HG03064 (cell line): ENCODE measurements around the gene IRF8.
"Not testable (repeated sequence)": the region's sequence is repeated elsewhere in the genome, so short reads cannot be mapped to it uniquely, and the experiment has no call there.

Experiments used
- ATAC-seq: cut with Tn5 transposase; IDR thresholded peaks from one replicate; pipeline ENCODE4 v1.9.1; 2021; ENCODE audit warnings: low read depth; ENCODE audit not compliant: unreplicated experiment

The IRF8 gene

DNA sequence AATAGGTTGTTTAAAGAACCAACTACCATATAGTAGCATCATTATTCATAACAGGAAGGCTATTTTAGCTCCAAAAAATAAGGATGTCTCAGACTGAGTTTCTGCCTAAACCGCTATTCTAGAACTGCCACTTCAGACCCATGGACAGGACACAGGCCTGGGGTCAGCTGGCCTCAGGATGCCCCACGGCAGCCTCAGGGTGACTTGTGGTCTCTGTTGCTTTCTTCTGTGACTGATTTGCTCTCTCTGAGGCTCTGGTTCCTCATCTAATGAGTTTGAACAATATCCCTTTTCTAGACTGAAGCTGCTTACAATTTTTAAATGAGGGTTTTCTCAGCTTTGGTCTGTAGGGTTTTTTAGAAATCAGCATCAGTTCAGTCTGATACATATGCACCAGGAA lies 31.8 kb upstream of the IRF8 start:
- ATAC-seq, result no peak

DNA sequence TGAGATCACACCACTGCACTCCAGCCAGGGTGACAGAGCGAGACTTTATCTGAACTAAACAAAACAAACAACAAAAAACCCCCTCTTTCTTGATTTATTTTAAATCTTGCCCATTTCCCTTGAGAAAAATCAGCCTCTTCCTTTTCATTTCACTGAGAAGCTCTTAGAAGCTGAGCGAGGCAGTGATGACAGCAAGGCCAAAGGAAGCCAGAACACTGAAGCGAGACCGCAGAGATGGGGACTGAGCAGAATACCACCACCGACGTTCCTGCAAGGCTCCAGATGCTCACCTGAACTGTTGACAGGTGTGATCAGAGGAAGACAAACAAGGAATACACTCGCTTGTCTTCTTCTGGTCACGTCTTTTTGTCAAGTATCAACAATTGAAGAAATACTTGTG lies 30.5 kb upstream of the IRF8 start:
- no peak for ATAC-seq

DNA sequence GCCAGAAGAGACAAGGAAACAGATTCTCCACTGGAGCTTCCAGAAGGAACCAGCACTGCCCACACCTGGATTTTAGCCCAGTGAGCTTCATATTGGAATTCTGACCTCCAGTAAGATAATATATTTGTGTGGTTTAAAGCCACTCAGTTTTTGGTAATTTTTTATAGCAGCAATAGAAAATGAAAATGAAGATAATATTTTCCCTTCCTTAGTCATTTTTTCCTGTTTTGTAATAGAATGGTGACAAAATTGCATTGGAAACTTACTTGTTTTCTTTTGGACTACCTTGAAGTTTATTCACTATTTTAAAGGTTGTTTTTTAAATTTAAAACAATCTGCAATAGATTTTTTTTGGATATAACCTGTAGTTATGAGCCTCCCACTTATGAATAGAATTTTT lies 29.8 kb upstream of the IRF8 start:
- ATAC-seq, result no peak

DNA sequence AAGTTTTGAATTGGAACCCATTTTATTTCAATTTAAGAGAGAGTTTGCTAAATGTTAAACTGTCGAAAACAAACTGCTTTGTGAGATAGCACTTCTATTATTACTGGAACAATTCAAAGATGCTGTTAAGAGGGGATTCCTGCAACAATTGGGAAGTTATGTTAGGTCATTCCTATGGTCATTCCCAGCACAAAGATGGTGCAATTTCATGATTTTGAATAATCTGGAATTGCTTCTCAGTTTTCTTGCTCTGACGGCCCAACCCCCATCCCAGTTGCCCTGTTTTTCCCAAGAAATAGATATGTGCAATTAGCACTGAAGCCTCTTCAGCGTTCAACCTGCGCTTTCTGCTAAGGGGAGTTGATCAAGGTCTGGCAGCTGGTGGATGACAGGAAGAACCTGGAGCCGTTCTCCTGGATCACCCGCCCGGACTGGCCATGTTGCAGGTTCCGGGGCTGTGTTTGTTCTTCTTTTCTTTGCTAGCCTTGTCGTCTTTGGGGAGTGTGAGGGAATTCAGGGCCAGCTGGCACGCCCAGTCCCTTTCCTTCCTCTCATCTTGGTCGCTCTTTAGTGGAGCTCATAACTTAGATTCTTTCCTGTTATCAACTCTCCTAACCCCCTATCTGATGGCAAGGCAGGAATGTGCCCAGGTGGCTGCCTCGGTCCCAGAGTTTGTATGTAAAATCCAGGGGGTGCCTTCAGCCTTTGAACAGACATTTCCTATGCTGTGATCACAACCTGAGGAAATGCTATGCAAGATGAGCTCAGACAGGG lies 29.0 kb upstream of the IRF8 start:
- no peak for ATAC-seq

DNA sequence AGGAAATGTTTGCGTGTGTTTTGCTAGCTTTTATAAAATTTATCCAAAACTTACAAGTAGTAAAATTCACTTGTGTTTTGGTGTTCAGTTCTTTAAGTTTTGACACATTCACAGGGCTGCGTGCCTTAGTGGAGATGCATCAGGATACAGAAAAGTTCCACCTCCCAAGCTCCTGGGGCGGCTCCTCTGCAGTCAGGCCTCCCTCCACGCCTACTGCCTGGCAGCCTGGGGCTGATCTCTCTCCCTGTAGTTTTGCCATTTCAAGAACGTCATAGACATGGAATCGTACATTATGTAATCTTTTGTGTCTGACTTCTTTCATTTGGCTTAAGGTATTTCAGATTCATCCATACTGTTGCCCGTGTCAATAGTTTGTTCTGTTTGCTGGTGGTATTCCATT lies 27.2 kb upstream of the IRF8 start:
- ATAC-seq, result no peak

DNA sequence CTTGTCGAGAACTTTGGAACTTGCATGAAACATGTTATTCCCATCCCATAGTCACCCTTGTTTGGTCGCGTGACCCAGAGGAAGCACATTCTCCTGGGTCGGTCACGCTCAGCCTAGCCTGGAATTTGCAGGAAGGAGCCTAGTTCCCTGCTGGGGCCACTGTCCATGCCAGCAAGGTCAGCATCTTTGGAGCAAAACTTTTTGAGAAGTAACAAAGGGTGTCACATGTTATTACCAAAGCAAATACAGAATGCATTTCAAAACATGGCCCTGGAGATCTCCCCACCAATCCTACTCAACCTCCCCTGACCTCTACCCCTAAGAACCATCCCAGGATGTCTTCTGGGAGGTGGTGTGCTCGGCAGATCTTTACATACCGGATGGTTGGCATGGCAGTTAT lies 26.2 kb upstream of the IRF8 start:
- no peak for ATAC-seq

DNA sequence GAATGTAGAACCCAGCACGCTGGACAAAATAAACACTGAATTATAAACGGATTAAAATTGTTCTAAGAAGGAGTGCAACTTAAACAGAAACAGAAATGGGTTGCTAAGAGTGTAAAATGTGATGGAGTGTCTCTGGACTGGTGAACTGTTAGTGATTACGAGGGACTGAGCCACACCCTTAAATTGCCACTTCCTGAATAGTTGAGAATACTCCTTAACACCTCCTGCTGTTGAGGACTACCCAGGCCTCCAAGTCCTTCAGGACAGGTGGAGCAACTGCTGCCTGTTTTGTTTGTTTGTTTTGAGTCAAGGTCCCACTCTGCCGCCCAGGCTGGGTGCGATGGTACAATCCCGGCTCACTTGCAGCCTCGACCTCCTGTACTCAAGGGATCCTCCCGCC lies 25.8 kb upstream of the IRF8 start:
- no peak for ATAC-seq

DNA sequence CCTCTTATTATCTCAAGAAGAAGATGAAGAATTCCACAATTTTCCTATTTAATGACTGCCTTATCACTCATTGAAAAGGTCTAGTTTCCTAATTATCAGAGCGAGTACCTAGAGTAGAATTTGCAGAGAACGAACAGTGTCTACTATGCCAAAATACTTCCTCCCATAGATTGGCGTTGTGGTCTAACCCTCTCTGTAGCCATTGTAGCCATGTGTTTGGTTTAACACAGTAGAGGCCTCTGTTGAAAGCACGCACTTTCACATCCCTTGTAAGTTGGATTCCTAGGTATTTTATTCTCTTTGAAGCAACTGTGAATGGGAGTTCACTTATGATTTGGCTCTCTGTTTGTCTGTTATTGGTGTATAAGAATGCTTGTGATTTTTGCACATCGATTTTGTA lies 24.9 kb upstream of the IRF8 start:
- ATAC-seq, result not testable (repeated sequence)

DNA sequence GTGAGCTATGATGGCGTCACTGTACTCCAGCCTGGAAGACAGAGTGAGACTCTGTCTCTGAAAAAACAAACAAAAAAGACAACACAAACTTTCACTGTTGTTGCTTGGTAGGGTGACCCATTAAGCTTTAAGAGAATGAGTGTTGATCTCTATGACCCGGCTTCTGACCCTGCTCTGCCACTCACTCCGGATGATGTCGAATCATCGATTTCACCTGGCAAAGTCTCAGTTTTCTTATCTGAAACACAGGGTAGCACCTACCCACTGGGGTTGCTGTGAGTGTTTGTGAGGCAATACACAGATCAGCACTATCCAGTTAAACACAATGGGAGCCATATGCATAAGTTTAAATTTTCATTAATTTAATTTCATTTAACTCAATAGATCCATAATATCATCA lies 20.6 kb upstream of the IRF8 start:
- ATAC-seq, result no peak

DNA sequence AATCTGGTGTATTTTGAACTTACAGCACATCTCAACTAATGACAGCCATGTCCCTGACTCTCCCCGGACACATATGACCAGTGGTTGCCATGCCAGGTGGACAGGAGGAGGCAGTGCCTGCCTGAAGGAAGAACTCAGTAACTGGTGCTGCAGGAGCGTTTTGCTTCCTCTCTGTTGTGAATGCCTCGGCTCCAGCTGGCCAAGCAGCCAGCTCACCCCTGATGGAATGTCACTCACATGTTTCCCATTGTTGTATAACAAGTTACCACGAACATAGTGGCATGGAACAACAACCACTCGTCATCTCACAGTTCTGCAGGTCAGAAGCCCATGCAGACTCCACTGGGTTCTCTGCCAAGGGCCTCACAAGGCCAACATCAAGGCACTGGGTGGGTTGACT lies 20.1 kb upstream of the IRF8 start:
- ATAC-seq, result no peak

DNA sequence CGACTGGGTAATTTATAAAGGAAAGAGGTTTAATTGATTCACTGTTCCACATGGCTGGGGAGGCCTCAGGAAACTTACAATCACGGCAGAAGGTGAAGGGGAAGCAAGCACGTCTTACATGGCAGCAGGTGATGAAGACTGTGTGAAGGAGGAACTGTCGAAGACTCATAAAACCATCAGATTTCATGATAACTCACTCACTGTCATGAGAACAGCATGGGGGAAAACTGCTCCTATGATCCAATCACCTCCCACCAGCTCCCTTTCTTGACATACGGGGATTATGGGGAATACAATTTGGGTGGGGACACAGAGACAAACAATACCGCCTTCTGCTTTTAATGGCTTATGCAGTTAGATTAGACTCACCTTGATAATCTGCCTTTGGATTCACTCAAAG lies 19.4 kb upstream of the IRF8 start:
- ATAC-seq, result no peak

DNA sequence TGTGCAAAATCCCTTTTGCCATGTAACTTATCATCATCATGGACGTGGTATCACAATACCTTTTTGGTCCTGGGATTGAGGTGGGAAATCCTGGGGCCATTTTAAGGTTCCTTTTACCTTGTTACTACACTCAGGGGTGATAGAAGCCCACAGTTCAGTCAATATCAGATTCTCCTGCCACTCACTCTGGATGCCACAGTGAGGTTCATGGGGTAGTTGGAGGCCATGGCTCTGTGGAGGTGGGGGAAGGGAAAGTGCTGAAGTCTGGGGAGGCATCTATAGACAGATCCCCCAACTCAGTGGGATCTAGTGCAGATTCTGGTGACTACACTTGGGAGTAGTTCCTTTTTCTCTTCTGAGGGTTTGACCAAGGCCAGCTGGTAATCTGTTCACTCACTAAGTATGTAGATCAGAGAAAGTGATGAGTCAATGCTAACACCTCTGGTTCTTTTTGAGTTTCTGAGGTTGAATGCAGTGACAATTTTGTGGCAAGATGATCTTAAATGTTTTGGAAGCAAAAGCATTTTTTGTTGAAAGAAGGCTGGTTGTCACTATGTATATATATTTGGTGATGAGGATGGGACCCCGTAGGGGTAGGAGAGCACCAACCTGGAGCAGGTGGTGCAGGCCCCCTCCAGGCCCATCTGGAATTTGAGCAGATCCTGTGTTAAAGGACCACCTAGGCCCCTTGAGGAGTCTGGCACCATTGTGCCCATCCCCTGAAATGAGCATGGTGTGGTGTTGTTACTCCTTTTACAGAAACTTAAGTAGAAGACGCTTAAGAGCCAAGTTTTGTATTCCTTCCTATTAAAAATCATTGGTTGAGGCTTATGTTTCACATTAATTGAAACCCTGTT lies 18.8 kb upstream of the IRF8 start:
- ATAC-seq, result no peak

DNA sequence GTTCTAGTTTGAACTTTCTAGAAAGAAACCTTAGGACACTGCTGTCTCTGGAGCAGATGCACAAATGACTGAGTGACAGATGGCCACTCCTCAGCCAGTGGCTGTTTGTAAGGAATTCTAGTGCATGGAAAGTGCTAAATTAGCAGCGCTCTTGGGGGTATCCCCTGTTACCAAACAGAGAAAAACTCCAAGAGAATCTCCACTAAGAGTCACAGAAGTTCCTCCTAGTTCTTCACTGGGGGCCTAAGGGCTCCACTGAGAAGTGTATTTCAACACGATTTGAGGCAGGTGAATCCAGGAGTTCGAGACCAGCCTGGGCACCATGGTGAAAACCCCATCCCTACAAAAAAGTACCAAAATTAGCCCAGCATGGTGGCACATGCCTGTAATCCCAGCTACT lies 18.1 kb upstream of the IRF8 start:
- ATAC-seq, result no peak

DNA sequence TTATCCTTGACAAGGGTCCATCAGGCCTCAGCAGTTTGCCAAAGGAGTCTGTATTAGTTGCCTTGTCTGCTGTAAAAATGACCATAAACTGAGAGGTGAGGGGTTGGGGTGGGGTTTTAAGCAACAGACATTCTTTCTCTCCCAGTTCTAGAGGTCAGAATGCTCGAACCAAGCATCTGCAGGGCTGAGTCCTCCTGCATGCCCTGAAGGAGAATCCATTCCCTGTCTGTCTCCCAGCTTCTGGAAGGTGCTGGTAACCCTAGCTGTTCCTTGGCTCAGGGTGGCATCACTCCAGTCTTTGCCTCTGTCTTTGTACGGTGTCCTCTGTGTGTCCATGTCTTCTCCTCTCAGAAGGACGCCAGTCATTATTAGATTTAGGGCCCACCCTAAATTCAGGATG lies 17.5 kb upstream of the IRF8 start:
- ATAC-seq, result no peak

DNA sequence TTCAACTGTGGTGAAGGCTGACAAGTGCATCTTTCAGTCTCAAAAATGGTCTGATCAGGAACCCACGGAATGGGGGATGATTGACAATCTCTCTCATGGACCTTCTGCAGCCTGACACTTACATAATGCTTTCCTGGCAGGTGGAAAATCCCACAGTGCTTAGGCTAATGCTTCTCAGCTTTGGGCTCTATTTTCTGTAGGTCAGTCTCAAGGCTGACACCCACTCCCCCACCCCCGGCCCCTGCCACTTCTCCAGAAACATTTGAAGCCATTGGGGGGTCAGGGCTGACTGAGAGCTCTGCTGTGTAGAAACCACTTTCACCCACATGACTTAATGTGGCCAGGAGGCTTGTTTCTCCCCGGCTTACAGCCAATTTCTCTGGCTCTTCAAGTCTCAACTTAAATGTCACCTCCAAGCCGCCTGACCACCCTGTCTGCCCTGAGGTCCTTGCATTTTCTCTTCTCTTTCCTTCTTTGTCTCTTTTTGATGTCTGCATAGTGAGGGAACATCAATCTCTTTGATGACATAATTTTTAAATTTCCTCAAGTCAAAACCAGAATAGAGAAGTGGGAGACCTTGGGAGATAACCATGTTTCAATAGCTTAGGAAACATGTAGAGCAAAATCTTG lies 16.7 kb upstream of the IRF8 start:
- ATAC-seq, result no peak

DNA sequence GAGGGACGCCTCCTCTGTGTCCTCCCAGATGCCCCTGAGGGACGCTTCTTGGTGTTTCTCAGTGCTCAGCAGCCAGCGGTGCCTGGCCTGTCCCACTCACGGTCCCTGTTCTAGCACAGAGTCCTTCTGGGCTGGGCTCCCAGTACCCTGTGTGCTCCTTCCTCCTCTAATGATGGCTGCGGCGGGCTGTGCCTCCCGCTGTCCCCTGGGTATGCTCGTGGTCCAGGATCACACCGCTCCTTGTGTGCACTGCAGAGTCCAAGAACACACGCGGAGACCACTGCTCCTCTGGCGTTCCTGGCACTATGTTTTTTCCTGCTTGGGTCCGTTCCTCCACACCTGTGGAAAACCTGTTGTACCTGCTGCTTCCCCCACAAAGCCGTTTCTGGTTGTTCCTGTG lies 15.1 kb upstream of the IRF8 start:
- no peak for ATAC-seq

DNA sequence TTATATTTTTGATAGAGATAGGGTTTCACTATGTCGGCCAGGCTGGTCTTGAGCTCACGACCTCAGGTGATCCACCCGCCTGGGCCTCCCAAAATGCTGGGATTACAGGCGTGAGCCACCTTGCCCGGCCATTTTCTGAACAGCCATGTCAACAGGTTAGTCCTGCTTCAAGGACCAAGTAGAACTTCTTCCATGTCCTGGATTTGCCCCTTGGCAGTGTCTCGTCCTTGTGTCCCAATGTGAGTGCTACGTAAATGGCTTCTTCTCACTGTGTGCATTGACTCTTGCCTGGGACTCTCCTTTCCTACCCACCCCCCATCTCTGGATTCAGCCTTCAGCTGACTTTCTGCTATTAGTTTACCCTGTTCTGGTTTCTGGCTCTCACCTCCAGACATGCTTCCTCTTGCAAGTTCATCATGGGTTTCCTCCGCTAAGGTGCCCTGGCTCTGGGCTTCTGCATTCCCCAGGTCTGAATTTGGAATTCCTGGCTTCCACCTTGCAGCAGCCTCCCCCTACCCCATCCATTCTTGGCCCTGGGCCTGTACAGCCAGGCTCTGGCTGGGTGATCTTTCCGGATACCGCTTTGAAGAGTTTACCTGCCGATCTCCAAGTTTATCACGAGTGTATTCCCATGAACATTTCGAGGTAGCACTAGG lies 14.0 kb upstream of the IRF8 start:
- no peak for ATAC-seq

DNA sequence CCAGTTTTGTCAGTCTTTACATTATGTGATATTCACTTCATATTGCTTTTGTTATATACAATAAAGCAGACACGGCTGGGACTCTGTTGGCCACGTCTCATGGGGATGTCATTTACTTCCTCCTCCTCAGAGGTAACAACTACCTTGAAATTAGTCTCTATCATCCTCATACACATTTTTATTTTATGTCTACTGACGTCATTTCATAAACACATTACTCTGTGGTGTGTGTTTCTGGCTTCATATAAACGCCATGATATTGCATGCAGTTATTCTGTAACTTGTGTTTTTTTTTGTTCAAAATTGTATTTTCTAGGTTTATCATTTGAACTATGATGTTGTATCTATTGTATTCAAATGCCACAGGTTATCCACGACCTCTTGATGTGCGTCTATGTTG lies 13.4 kb upstream of the IRF8 start:
- no peak for ATAC-seq

DNA sequence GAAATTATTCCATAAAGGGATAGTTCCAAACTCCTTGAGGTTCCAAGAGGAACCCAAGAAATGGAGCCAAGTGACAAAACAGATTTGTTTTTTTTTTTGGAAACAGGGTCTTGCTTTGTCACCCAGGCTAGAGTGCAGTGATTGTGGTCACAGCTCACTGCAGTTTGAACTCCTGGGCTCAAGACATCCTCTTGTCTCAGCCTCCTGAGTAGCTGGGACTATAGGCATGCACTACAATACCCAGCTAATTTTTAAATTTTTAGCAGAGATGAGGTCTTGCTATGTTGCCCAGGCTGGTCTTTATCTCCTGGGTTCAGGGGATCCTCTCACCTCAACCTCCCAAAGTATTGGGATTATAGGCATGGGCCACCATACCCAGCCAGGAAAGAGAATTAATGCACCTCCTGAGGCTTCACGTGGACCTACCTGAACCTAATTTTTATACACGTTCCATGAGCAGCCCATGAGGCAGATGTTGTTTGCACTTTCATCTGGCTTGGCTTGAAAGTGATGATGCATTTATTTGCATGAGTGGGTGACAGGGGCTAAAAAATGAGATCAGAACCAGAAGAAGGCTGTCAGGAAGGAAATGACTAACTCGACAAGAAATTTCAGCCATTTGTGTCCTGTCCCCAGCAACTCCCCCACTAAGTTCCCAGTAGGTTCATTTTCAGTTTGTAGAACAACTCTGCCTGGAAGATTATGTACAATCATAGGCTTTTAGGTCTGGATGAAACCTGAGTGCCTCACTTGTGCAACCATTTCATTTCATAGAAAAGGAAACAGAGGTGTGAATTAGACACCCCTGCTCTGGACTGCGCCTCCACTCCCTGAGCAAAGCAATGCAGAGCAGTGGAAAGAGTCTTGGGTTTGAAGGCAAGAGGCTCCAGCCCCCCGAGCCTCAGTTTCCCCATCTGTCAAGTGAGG lies 10.3 kb upstream of the IRF8 start:
- peak; percentile 80 for ATAC-seq
